ENCODE measurements around the gene MXRA7. TPM values are rescaled to one million over a fixed set of nuclear protein-coding genes. Genes with fewer than 3 reads are reported as not detected.

Gene MXRA7
- total and polyA plus RNA-seq, 2 donors (not counting 3 experiments of a cell fraction or from before 2014, with no cell fraction given), result 49.5 to 95.8 TPM

- intact Hi-C loops (cut with micrococcal nuclease), result loop anchor here (5.0 kb wide), 2 partner anchors 57 to 322 kb away; no protein-coding TSS in a partner anchor
Measured at GRCh38 chr17:76735006-76735405, 24.2 kb upstream of the MXRA7 start.

More at GRCh38 chr17:76735006-76735405, 24.2 kb upstream of the MXRA7 start:
- Histone ChIP-seq H3K9me3 (replicated peaks; ENCODE audit: control insufficient read depth, insufficient read depth, low read length) (no peaks in the 10 kb centered on the region), H3K4me3 (replicated peaks in 1 of 3; ENCODE audit: insufficient read depth in 1 of 3, low read depth in 1 of 3, low read length in 3 of 3) (peak overlapping the region; percentile 65 to 92 (median 90)), H4K20me1 (replicated peaks; ENCODE audit: control insufficient read depth, extremely low read depth, insufficient read depth, low read length) (peaks cover 6% of the 10 kb centered on the region), H3K27ac (ENCODE audit: insufficient read depth, low read depth, low read length) (peak overlapping the region; percentile 83), H3K27me3 (ENCODE audit: control insufficient read depth in 2 of 2, insufficient read depth in 2 of 2, low read length in 2 of 2) (no peaks in the 10 kb centered on the region), H3K9ac (replicated peaks; ENCODE audit: extremely low read depth, insufficient read depth, low read length) (peak overlapping the region; percentile 97), H3K79me2 (ENCODE audit: control insufficient read depth, insufficient read depth, low read length) (peaks cover 67% of the 10 kb centered on the region), H3K4me2 (ENCODE audit: insufficient read depth, low read length) (peak overlapping the region; percentile 99), H3K36me3 (ENCODE audit: control insufficient read depth in 2 of 2, extremely low read depth in 1 of 2, insufficient read depth in 2 of 2, low read length in 2 of 2) (peaks cover 8 to 33% of the 10 kb centered on the region in 2 experiments), H2AFZ (ENCODE audit: low read depth, low read length) (no peak overlapping the region), H3K4me1 (ENCODE audit: control insufficient read depth, extremely low read depth, insufficient read depth, low read length) (peaks cover 34% of the 10 kb centered on the region), H3K9me1 (replicated peaks; ENCODE audit: control insufficient read depth, extremely low read depth, insufficient read depth, low read length) (no peaks in the 10 kb centered on the region)
- BruUV-seq (replicated peaks), result no TSS peak
- ChIA-PET CTCF (interaction anchor here (0.8 to 3.8 kb wide), 3 partner anchors 8 to 38 kb away, joined by 3 to 22 read pairs (median 6); partner anchors contain the start of genes JMJD6 and METTL23), POLR2A (interaction anchor here (0.7 to 1.1 kb wide), 2 partner anchors 8 to 9 kb away, joined by 3 read pairs; partner anchors contain the start of gene JMJD6)
- FAIRE-seq (peak; percentile 40), DNase-seq (ENCODE audit: low read depth, low spot score) (peak; percentile 43)
- no peak for TF ChIP-seq GATA2 (IDR thresholded peaks at IDR 0.05; ENCODE audit: insufficient read depth, insufficient read length, low read depth, low read length)
- no peak for TF ChIP-seq EZH2 (IDR thresholded peaks at IDR 0.05; ENCODE audit: borderline replicate concordance, low read depth, low read length, severe bottlenecking)
- no peak for TF ChIP-seq CTCF (IDR thresholded peaks at IDR 0.05; ENCODE audit: extremely low read depth in 1 of 2, insufficient read depth in 1 of 2, low read depth in 1 of 2, low read length in 2 of 2)
- no peak for TF ChIP-seq POLR2A (IDR thresholded peaks at IDR 0.05; ENCODE audit: low read depth, low read length)
- TF ChIP-seq MYC (IDR thresholded peaks at IDR 0.05; ENCODE audit: low read depth, low read length), result no peak
- TF ChIP-seq POLR2AphosphoS5 (IDR thresholded peaks at IDR 0.05; ENCODE audit: insufficient read depth, low read depth, low read length), result no peak
- TF ChIP-seq MAX (IDR thresholded peaks at IDR 0.05; ENCODE audit: insufficient read depth, insufficient read length), result no peak
- TF ChIP-seq JUN (IDR thresholded peaks at IDR 0.05; ENCODE audit: borderline replicate concordance, insufficient read depth, insufficient read length, low read depth), result no peak
- no peak for TF ChIP-seq FOS (IDR thresholded peaks at IDR 0.05; ENCODE audit: borderline replicate concordance, insufficient read depth, low read length)
- dilution Hi-C loops (cut with MboI; ENCODE audit: extremely low pct_ligation_motif_present, low sequenced_read_pairs), result no loop called here
